Activated CD8-positive, alpha-beta T cell treated with anti-CD3 and anti-CD28 coated beads for 36 hours (primary cell): ENCODE data around the gene COL6A1. TPM values are rescaled to one million over a fixed set of nuclear protein-coding genes. Genes with fewer than 3 reads are reported as not detected.

Experiments
- ATAC-seq: fragments of 200-7000 bp; cut with Tn5 transposase; one replicate; pipeline ENCODE4 v1.10.0; 2021; ENCODE audit warnings: mild to moderate bottlenecking, moderate library complexity
- CTCF ChIA-PET: fragments of 350-600 bp; sonication (Branson Sonifier 250); formaldehyde crosslinking; loops from one replicate; lab custom pipeline; 2021; ENCODE audit warnings: antibody characterized with exemption; lab: Charles Lee
- POLR2A ChIA-PET: fragments of 350-600 bp; sonication (Branson Sonifier 250); formaldehyde crosslinking; loops from one replicate; lab custom pipeline; 2021; ENCODE audit warnings: antibody characterized with exemption; lab: Charles Lee
- DNase-seq: peaks from one replicate; pipeline ENCODE4 v3.0.0-alpha.2; 2020
- H3K27ac Mint-ChIP-seq: one replicate; pipeline ENCODE4 v1.8.0; 2021; ENCODE audit warnings: mild to moderate bottlenecking, mixed read lengths
- H3K27me3 Mint-ChIP-seq: one replicate; pipeline ENCODE4 v1.8.0; 2021; ENCODE audit warnings: mixed read lengths
- H3K36me3 Mint-ChIP-seq: one replicate; pipeline ENCODE4 v1.8.0; 2021; ENCODE audit warnings: low read depth, mixed read lengths
- H3K4me1 Mint-ChIP-seq: one replicate; pipeline ENCODE4 v1.8.0; 2021; ENCODE audit warnings: low read depth, mixed read lengths
- H3K4me3 Mint-ChIP-seq: one replicate; pipeline ENCODE4 v1.8.0; 2021; ENCODE audit warnings: mild to moderate bottlenecking, moderate library complexity, mixed read lengths
- H3K9me3 Mint-ChIP-seq: one replicate; pipeline ENCODE4 v1.8.0; 2021; ENCODE audit warnings: mixed read lengths
- CTCF ChIP-seq: fragments of 200-600 bp; IDR thresholded peaks from one replicate; pipeline ENCODE4 v1.8.0; 2022; ENCODE audit warnings: antibody characterized with exemption, mild to moderate bottlenecking
- intact Hi-C: fragments of 100-400 bp; cut with micrococcal nuclease; formaldehyde crosslinking; loops from one replicate; pipeline ENCODE4 v1.10.0; 2022
- total RNA-seq, 2 experiments: library from RNA; stranded (reverse); gene quantifications; one replicate each; pipeline ENCODE4 v1.2.3, GENCODE V29; 2021

The COL6A1 gene
- total RNA-seq, result 1 to 10 TPM; 4.1 to 5.2 TPM

GRCh38 chr21:45981151-45982091, at the start of gene COL6A1:
Gene COL6A1, plus strand, starts transcription at chr21:45981770. Its CDS starts 81 bp downstream, at chr21:45981851.
- Mint-ChIP-seq H3K27ac (no peak within 1 kb of the TSS), H3K4me1 (peaks cover 8% of the 10 kb centered on the region), H3K36me3 (no peaks in the 10 kb centered on the region), H3K9me3 (no peaks in the 10 kb centered on the region), H3K27me3 (peaks cover 6% of the 10 kb centered on the region), H3K4me3 (peak within 1 kb of the TSS; percentile 43)
- CTCF ChIA-PET, result interaction anchor here (0.6 to 1.0 kb wide), 3 partner anchors 10 to 304 kb away, joined by 3 read pairs; no protein-coding TSS in a partner anchor
- peak; percentile 62 for ATAC-seq
- TF ChIP-seq CTCF, result no peak
- intact Hi-C loops, result no loop called here
- DNase-seq, result peak; percentile 70
- POLR2A ChIA-PET, result interaction anchor here (1.2 kb wide), 1 partner anchor 11 kb away, joined by 3 read pairs; no protein-coding TSS in a partner anchor

DNA sequence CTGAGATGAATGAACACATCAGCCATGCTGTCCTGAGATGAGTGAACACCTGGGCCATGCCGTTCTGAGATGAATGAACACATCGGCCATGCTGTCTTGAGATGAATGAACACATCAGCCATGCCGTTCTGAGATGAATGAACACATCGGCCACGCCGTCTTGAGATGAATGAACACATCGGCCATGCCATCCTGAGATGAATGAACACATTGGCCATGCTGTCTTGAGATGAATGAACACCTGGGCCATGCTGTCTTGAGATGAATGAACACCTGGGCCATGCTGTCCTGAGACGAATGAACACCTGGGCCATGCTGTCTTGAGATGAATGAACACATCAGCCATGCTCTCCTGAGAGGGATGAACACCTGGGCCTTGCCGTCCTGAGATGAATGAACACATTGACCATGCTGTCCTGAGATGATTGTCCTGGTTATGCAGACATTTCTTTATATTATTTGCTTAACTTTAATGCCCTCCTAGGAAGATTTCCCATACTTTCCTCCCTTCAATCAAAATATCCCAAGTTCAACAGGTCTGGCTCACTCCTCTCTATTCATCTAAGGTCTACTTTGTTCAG, 48.6 kb upstream of the COL6A1 start:
- H3K27me3 Mint-ChIP-seq, result no peaks in the 10 kb centered on the region
- no peak overlapping the region for H3K27ac Mint-ChIP-seq
- no peak for ATAC-seq
- CTCF ChIA-PET, result no interaction called here
- H3K4me3 Mint-ChIP-seq, result no peak overlapping the region
- POLR2A ChIA-PET, result interaction anchor here (1.5 kb wide), 1 partner anchor 21 kb away, joined by 3 read pairs; no protein-coding TSS in a partner anchor
- H3K4me1 Mint-ChIP-seq, result no peaks in the 10 kb centered on the region
- no peak for DNase-seq
- intact Hi-C loops, result no loop called here
- H3K36me3 Mint-ChIP-seq, result no peaks in the 10 kb centered on the region
- no peak for TF ChIP-seq CTCF
- peaks cover 2% of the 10 kb centered on the region for H3K9me3 Mint-ChIP-seq

- ATAC-seq, result no peak
- Mint-ChIP-seq H3K4me3 (no peak overlapping the region), H3K27ac (no peak overlapping the region), H3K9me3 (peaks cover 2% of the 10 kb centered on the region), H3K4me1 (no peaks in the 10 kb centered on the region), H3K27me3 (no peaks in the 10 kb centered on the region), H3K36me3 (no peaks in the 10 kb centered on the region)
- no peak for TF ChIP-seq CTCF
- DNase-seq, result no peak
- POLR2A ChIA-PET, result interaction anchor here (1.5 kb wide), 1 partner anchor 22 kb away, joined by 3 read pairs; no protein-coding TSS in a partner anchor
- CTCF ChIA-PET, result interaction anchor here (1.1 kb wide), 1 partner anchor 8 kb away, joined by 3 read pairs; no protein-coding TSS in a partner anchor
- intact Hi-C loops, result no loop called here
Measured at GRCh38 chr21:45934085-45934484, 47.5 kb upstream of the COL6A1 start.

DNA sequence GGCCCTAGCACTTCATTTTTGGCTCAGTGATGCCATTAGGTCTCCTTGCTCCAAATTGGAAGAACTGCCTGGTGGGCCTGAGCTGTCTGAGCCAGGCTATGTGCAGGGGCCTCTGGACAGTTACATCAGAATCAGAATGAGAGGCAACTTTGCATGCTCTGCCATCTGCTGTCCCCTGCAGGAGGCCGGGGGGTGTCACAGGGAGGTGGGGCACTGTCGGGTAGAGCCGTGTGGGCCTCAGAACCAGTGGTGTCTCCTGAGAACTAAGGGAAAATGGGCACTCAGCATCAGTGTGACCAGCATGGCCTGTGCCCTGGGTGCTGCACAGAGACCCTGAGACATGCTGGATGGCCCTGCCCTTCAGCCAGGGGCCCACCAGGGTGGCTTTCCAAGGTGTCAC, 47.0 kb upstream of the COL6A1 start:
- Mint-ChIP-seq H3K9me3 (peaks cover 2% of the 10 kb centered on the region), H3K4me3 (no peak overlapping the region), H3K27ac (no peak overlapping the region), H3K27me3 (no peaks in the 10 kb centered on the region), H3K36me3 (no peaks in the 10 kb centered on the region), H3K4me1 (no peaks in the 10 kb centered on the region)
- no peak for DNase-seq
- intact Hi-C loops, result no loop called here
- CTCF ChIA-PET, result interaction anchor here (1.1 kb wide), 1 partner anchor 9 kb away, joined by 3 read pairs; no protein-coding TSS in a partner anchor
- no peak for ATAC-seq
- TF ChIP-seq CTCF, result no peak
- POLR2A ChIA-PET, result interaction anchor here (1.5 kb wide), 1 partner anchor 23 kb away, joined by 3 read pairs; no protein-coding TSS in a partner anchor
